ENCODE data around the gene IFNA14.
"Not testable (repeated sequence)": the region's sequence is repeated elsewhere in the genome, so short reads cannot be mapped to it uniquely, and the experiment has no call there.

IFNA14 gene

GRCh38 chr9:21252721-21253547, 13.1 kb upstream of the IFNA14 start:
- WGBS, 2 experiments (ENCODE audit: insufficient coverage in 2 of 2), result 0 to 6% methylated on average over 3 of the region's 3 CpGs
- Histone ChIP-seq H3K36me3 (ENCODE audit: control insufficient read depth, insufficient read depth, low read length) (no peaks in the 10 kb centered on the region), H3K4me1 (ENCODE audit: control insufficient read depth, insufficient read depth, low read length, poor library complexity, severe bottlenecking) (no peaks in the 10 kb centered on the region), H3K4me3 (ENCODE audit: extremely low read depth, insufficient read depth, low read length, poor library complexity, severe bottlenecking) (no peak overlapping the region), H3K9me3 (ENCODE audit: control insufficient read depth, low read length) (no peaks in the 10 kb centered on the region), H3K27ac (ENCODE audit: low read depth, low read length, severe bottlenecking) (peak overlapping the region; percentile 17)

- WGBS, 2 experiments (ENCODE audit: insufficient coverage in 2 of 2), result 67 to 88% methylated on average over 2 to 3 of the region's 4 CpGs
- H3K4me1 ChIP-seq (ENCODE audit: control insufficient read depth, insufficient read depth, low read length, poor library complexity, severe bottlenecking), result no peaks in the 10 kb centered on the region
These were observed 11.8 kb upstream of the IFNA14 start for GRCh38 chr9:21251638-21252037.

GRCh38 chr9:21251190-21251589, 11.4 kb upstream of the IFNA14 start:
- Histone ChIP-seq H3K27ac (ENCODE audit: low read depth, low read length, severe bottlenecking) (no peak overlapping the region), H3K36me3 (ENCODE audit: control insufficient read depth, insufficient read depth, low read length) (no peaks in the 10 kb centered on the region), H3K9me3 (ENCODE audit: control insufficient read depth, low read length) (no peaks in the 10 kb centered on the region), H3K4me3 (ENCODE audit: extremely low read depth, insufficient read depth, low read length, poor library complexity, severe bottlenecking) (no peak overlapping the region), H3K4me1 (ENCODE audit: control insufficient read depth, insufficient read depth, low read length, poor library complexity, severe bottlenecking) (no peaks in the 10 kb centered on the region)
- 67% methylated on average over 1 of the region's 1 CpG; no CpG with 5 or more reads in 1 of the 2 experiments for WGBS, 2 experiments (ENCODE audit: insufficient coverage in 2 of 2)

More at GRCh38 chr9:21251638-21252037, 11.8 kb upstream of the IFNA14 start:
- no peak overlapping the region for H3K27ac ChIP-seq (ENCODE audit: low read depth, low read length, severe bottlenecking)
- H3K36me3 ChIP-seq (ENCODE audit: control insufficient read depth, insufficient read depth, low read length), result no peaks in the 10 kb centered on the region
- no peak overlapping the region for H3K4me3 ChIP-seq (ENCODE audit: extremely low read depth, insufficient read depth, low read length, poor library complexity, severe bottlenecking)
- H3K9me3 ChIP-seq (ENCODE audit: control insufficient read depth, low read length), result no peaks in the 10 kb centered on the region

- 64 to 86% methylated on average over 2 of the region's 2 CpGs for WGBS, 2 experiments (ENCODE audit: insufficient coverage in 2 of 2)
- no peaks in the 10 kb centered on the region for H3K4me1 ChIP-seq (ENCODE audit: control insufficient read depth, insufficient read depth, low read length, poor library complexity, severe bottlenecking)
These were observed 5.0 kb upstream of the IFNA14 start for GRCh38 chr9:21244836-21245235.

DNA sequence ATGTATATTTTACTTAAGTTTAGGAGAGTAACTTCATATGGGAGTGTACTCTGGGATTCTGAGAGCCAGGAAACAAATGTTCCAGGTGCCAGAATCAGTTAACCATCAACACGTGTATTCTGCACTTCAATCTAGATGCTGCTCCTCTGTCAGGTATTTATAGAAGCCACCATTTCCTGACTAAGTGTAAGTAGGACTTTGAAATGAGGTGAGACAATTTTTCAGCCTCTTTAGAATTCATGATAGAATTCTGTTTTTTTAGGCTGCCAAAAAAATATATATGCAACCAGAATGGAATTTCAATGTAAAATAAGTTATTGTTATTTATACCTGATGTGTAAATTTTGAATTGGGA, 3.5 kb downstream of the IFNA14 start:
- H3K9me3 ChIP-seq (ENCODE audit: control insufficient read depth, low read length); H3K4me3 ChIP-seq (ENCODE audit: extremely low read depth, insufficient read depth, low read length, poor library complexity, severe bottlenecking); H3K36me3 ChIP-seq (ENCODE audit: control insufficient read depth, insufficient read depth, low read length); H3K4me1 ChIP-seq (ENCODE audit: control insufficient read depth, insufficient read depth, low read length, poor library complexity, severe bottlenecking); H3K27ac ChIP-seq (ENCODE audit: low read depth, low read length, severe bottlenecking): not testable (repeated sequence)
- WGBS, 2 experiments (ENCODE audit: insufficient coverage in 2 of 2), result no CpG with 5 or more reads among the region's 1 CpG

More at GRCh38 chr9:21244836-21245235, 5.0 kb upstream of the IFNA14 start:
- no peak overlapping the region for H3K27ac ChIP-seq (ENCODE audit: low read depth, low read length, severe bottlenecking)
- no peaks in the 10 kb centered on the region for H3K36me3 ChIP-seq (ENCODE audit: control insufficient read depth, insufficient read depth, low read length)
- H3K4me3 ChIP-seq (ENCODE audit: extremely low read depth, insufficient read depth, low read length, poor library complexity, severe bottlenecking), result no peak overlapping the region
- H3K9me3 ChIP-seq (ENCODE audit: control insufficient read depth, low read length), result no peaks in the 10 kb centered on the region

- not testable (repeated sequence) for H3K9me3 ChIP-seq (ENCODE audit: control insufficient read depth, low read length); H3K36me3 ChIP-seq (ENCODE audit: control insufficient read depth, insufficient read depth, low read length); H3K27ac ChIP-seq (ENCODE audit: low read depth, low read length, severe bottlenecking); H3K4me3 ChIP-seq (ENCODE audit: extremely low read depth, insufficient read depth, low read length, poor library complexity, severe bottlenecking); H3K4me1 ChIP-seq (ENCODE audit: control insufficient read depth, insufficient read depth, low read length, poor library complexity, severe bottlenecking)
- 33 to 100% methylated on average over 1 of the region's 8 CpGs for WGBS, 2 experiments (ENCODE audit: insufficient coverage in 2 of 2)
These were observed 4.1 kb downstream of the IFNA14 start for GRCh38 chr9:21235468-21236359.

DNA sequence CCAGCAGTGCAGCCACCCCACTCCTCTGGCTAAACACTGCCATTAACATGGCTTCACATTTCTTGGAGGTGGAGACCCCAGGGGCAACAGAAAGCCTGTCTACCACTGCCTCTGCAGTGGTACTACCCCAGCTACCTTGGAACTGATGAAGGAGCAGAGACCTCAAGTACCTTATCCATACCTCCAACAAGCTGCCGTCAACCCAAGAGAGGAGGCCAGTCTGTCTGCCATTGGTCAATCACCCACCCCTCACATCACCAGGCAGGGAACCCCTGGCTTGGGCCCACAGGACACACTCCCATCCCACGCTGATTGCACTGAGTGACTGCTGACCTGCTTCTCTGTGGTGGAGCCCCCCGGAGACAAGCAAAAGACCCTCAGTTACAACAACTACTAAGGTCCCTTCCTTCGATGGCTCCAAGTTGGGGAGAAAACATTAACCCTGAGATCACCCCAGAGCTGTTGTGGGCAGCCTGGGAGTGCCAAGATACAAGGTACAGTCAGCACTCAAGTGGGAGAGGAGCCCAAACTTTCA, 5.6 kb downstream of the IFNA14 start:
- Histone ChIP-seq H3K4me3 (ENCODE audit: extremely low read depth, insufficient read depth, low read length, poor library complexity, severe bottlenecking) (no peak overlapping the region), H3K36me3 (ENCODE audit: control insufficient read depth, insufficient read depth, low read length) (no peaks in the 10 kb centered on the region), H3K4me1 (ENCODE audit: control insufficient read depth, insufficient read depth, low read length, poor library complexity, severe bottlenecking) (no peaks in the 10 kb centered on the region), H3K9me3 (ENCODE audit: control insufficient read depth, low read length) (no peaks in the 10 kb centered on the region), H3K27ac (ENCODE audit: low read depth, low read length, severe bottlenecking) (no peak overlapping the region)
- 67 to 100% methylated on average over 2 to 3 of the region's 4 CpGs for WGBS, 2 experiments (ENCODE audit: insufficient coverage in 2 of 2)

DNA sequence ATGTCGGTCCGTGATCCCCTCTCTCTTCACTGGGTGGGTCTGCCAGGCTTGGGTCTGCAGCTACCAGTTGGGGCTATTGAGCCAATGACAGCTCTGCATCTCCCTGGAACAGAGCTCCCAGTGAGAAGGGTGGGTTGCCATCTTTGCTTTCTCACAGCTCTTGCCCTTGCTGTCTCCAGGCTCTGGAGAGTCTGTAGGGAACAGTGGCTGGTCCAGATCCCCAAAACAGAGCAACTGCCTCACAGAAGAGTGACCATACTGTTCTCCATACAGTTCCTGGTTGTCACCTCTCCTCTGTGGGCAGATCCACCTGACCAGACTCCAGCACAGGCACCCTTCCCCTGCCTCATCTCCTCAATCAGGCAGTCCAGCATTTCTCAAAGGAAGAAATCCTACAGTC, 6.5 kb downstream of the IFNA14 start:
- Histone ChIP-seq H3K36me3 (ENCODE audit: control insufficient read depth, insufficient read depth, low read length) (no peaks in the 10 kb centered on the region), H3K27ac (ENCODE audit: low read depth, low read length, severe bottlenecking) (no peak overlapping the region), H3K4me3 (ENCODE audit: extremely low read depth, insufficient read depth, low read length, poor library complexity, severe bottlenecking) (no peak overlapping the region), H3K9me3 (ENCODE audit: control insufficient read depth, low read length) (no peaks in the 10 kb centered on the region), H3K4me1 (ENCODE audit: control insufficient read depth, insufficient read depth, low read length, poor library complexity, severe bottlenecking) (no peaks in the 10 kb centered on the region)
- WGBS, 2 experiments (ENCODE audit: insufficient coverage in 2 of 2), result 60 to 89% methylated on average over 2 of the region's 2 CpGs

DNA sequence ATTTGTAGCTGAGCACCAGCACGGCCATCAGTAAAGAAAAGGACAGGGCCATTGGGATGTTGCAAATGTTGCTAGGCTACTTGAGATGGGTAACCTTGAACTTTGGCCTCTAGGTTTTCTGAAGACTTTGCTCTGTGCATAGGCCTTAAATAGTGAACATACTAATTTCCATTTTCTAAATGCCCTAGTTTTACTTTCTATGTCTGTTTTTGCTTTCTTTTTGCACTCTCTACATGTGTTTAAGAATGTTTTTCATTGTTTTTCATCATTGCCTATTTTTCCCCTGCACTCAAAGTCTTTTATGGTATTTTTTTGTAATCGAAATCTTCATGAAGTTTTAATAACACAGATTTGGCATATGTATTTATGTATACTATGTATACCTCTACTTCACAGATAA, 11.7 kb downstream of the IFNA14 start, which contains the start of gene IFNA17:
Gene IFNA17 (minus strand): TSS at position 101 of the 400 bp plus-strand sequence. CDS start 49 bp downstream, at position 52.
- WGBS, 2 experiments (ENCODE audit: insufficient coverage in 2 of 2), result no CpG with 5 or more reads among the region's 2 CpGs
- Histone ChIP-seq H3K9me3 (ENCODE audit: control insufficient read depth, low read length) (no peaks in the 10 kb centered on the region), H3K4me1 (ENCODE audit: control insufficient read depth, insufficient read depth, low read length, poor library complexity, severe bottlenecking) (no peaks in the 10 kb centered on the region), H3K27ac (ENCODE audit: low read depth, low read length, severe bottlenecking) (no peak within 1 kb of the TSS), H3K36me3 (ENCODE audit: control insufficient read depth, insufficient read depth, low read length) (no peaks in the 10 kb centered on the region), H3K4me3 (ENCODE audit: extremely low read depth, insufficient read depth, low read length, poor library complexity, severe bottlenecking) (no peak within 1 kb of the TSS)

DNA sequence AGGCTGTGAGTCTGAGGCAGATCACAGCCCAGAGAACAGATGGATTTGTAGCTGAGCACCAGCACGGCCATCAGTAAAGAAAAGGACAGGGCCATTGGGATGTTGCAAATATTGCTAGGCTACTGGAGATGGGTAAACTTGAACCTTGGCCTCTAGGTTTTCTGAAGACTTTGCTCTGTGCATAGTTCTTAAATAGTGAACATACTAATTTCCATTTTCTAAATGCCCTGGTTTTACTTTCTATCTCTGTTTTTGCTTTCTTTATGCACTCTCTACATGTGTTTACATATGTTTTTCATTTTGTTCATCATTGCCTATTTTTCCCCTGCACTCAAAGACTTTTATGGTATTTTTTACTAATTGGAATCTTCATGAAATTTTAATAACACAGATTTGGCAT, 22.6 kb downstream of the IFNA14 start, which contains the start of gene IFNA16:
Gene IFNA16 (minus strand): TSS at position 101 of the 400 bp plus-strand sequence. CDS start 6 bp downstream, at position 95.
- 80 to 100% methylated on average over 1 of the region's 1 CpG for WGBS, 2 experiments (ENCODE audit: insufficient coverage in 2 of 2)
- not testable (repeated sequence) for H3K9me3 ChIP-seq (ENCODE audit: control insufficient read depth, low read length); H3K36me3 ChIP-seq (ENCODE audit: control insufficient read depth, insufficient read depth, low read length); H3K4me3 ChIP-seq (ENCODE audit: extremely low read depth, insufficient read depth, low read length, poor library complexity, severe bottlenecking); H3K4me1 ChIP-seq (ENCODE audit: control insufficient read depth, insufficient read depth, low read length, poor library complexity, severe bottlenecking); H3K27ac ChIP-seq (ENCODE audit: low read depth, low read length, severe bottlenecking)

Measured in mesodermal cell (in vitro differentiated cells).